DOHH2 (cell line): ENCODE results near the gene SMARCAL1.

Source experiments
- H3F3A ChIP-seq: fragments of 200-600 bp; sonication (generic), shearing (Covaris generic); 2 replicates; pipeline ENCODE4 v1.6.0; 2016; ENCODE audit warnings: antibody characterized with exemption, mild to moderate bottlenecking; ENCODE audit not compliant: control insufficient read depth, insufficient read depth
- H3K27ac ChIP-seq: fragments of 200-600 bp; sonication (generic); 2 replicates; pipeline ENCODE4 v1.5.1; 2014; ENCODE audit warnings: low read depth, mild to moderate bottlenecking, low read length, moderate library complexity
- H3K27me3 ChIP-seq: fragments of 200-600 bp; sonication (generic); 2 replicates; pipeline ENCODE4 v1.6.1; 2014; ENCODE audit warnings: mild to moderate bottlenecking, low read length, mixed read lengths; ENCODE audit not compliant: control insufficient read depth
- H3K36me3 ChIP-seq: fragments of 200-600 bp; sonication (generic); 2 replicates; pipeline ENCODE4 v1.6.1; 2014; ENCODE audit warnings: mild to moderate bottlenecking, low read length, moderate library complexity, mixed read lengths; ENCODE audit not compliant: control insufficient read depth
- H3K4me1 ChIP-seq: fragments of 200-600 bp; sonication (generic); 2 replicates; pipeline ENCODE4 v1.6.1; 2014; ENCODE audit warnings: mild to moderate bottlenecking, low read length, mixed read lengths; ENCODE audit not compliant: control insufficient read depth
- H3K4me2 ChIP-seq: fragments of 200-600 bp; sonication (generic); 2 replicates; pipeline ENCODE4 v1.6.0; 2014; ENCODE audit warnings: mild to moderate bottlenecking, low read length, moderate library complexity
- H3K4me3 ChIP-seq: fragments of 200-600 bp; sonication (generic); 2 replicates; pipeline ENCODE4 v1.5.1; 2014; ENCODE audit warnings: mild to moderate bottlenecking, low read length, mixed read lengths
- H3K79me2 ChIP-seq: fragments of 200-600 bp; sonication (generic); 2 replicates; pipeline ENCODE4 v1.6.1; 2014; ENCODE audit warnings: mild to moderate bottlenecking, low read length, mixed read lengths; ENCODE audit not compliant: control insufficient read depth
- H3K9me2 ChIP-seq: fragments of 200-600 bp; sonication (generic); replicated peaks from 2 replicates; pipeline ENCODE4 v1.6.1; 2014; ENCODE audit warnings: mild to moderate bottlenecking, low read length, mixed read lengths; ENCODE audit not compliant: control insufficient read depth
- H3K9me3 ChIP-seq: fragments of 200-600 bp; sonication (generic); 2 replicates; pipeline ENCODE4 v1.6.1; 2014; ENCODE audit warnings: antibody characterized with exemption, low read length, mixed read lengths; ENCODE audit not compliant: control insufficient read depth, insufficient read depth
- H4K20me1 ChIP-seq: fragments of 200-600 bp; sonication (generic); 2 replicates; pipeline ENCODE4 v1.6.0; 2014; ENCODE audit warnings: low read depth, mild to moderate bottlenecking, antibody characterized with exemption, low read length, moderate library complexity; ENCODE audit not compliant: control insufficient read depth, insufficient read depth
- EZH2phosphoT487 ChIP-seq: fragments of 200-600 bp; sonication (generic); IDR thresholded peaks from 2 replicates; pipeline ENCODE4 v1.6.1; 2017; ENCODE audit warnings: borderline replicate concordance, mild to moderate bottlenecking, antibody characterized with exemption, low read length, moderate library complexity, mixed read lengths
- TF ChIP-seq, protein P1 (sequence below): fragments of 200-600 bp; sonication (generic); IDR thresholded peaks from one replicate; pipeline ENCODE4 v1.5.1; 2014; ENCODE audit warnings: antibody characterized with exemption, mild to moderate bottlenecking, low read depth, low read length; ENCODE audit not compliant: poor library complexity, severe bottlenecking

The SMARCAL1 gene

DNA sequence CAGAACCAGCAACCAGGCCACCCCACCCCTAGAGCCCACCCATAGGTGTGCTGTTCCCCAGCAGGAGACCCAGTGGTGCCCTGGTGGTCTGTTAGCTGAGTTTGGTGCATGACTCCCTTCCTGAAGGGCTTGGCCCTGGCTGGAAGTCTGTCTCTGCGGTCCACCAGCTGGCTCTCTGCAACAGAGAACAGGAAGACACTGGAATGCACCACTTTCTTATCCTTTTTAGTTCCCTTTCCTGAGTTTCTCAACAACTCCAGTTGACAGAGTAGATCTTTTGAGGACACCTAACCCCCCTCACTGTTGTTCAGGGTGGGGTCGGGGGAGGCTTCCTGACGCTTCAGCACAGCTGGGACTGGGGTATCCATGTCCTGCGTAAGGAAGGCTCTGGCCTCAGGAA, 74.4 kb downstream of the SMARCAL1 start:
- TF ChIP-seq, protein P1, sequence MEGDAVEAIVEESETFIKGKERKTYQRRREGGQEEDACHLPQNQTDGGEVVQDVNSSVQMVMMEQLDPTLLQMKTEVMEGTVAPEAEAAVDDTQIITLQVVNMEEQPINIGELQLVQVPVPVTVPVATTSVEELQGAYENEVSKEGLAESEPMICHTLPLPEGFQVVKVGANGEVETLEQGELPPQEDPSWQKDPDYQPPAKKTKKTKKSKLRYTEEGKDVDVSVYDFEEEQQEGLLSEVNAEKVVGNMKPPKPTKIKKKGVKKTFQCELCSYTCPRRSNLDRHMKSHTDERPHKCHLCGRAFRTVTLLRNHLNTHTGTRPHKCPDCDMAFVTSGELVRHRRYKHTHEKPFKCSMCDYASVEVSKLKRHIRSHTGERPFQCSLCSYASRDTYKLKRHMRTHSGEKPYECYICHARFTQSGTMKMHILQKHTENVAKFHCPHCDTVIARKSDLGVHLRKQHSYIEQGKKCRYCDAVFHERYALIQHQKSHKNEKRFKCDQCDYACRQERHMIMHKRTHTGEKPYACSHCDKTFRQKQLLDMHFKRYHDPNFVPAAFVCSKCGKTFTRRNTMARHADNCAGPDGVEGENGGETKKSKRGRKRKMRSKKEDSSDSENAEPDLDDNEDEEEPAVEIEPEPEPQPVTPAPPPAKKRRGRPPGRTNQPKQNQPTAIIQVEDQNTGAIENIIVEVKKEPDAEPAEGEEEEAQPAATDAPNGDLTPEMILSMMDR, result no peak
- Histone ChIP-seq H4K20me1 (no peaks in the 10 kb centered on the region), H3K9me2 (no peaks in the 10 kb centered on the region), H3K36me3 (no peaks in the 10 kb centered on the region), H3K4me3 (no peak overlapping the region), H3K4me1 (peaks cover 20% of the 10 kb centered on the region), H3K79me2 (peaks cover 3% of the 10 kb centered on the region; the same call in 1 of the 2 replicates), H3F3A (peaks cover 12% of the 10 kb centered on the region), H3K27me3 (no peaks in the 10 kb centered on the region), H3K27ac (no peak overlapping the region), H3K4me2 (no peak overlapping the region), H3K9me3 (no peaks in the 10 kb centered on the region)

DNA sequence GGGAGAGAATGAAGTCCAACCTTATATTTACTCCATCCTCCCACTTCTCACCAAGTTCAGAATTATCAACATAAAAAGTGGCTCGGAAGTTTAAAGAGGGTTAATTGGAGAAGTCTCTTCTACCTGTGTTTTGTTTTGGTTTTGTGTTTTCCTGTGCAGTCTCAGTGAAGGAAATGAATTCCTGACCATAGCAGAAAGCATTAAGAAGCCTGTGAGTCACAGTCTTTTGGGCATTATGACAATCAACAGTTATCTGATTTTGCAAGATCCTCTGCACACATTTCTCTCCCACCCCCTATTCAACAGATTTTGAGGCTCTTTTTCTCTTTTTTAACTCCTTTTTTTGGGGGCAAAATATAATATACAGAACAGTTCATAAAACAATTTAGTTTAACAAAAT, 77.8 kb downstream of the SMARCAL1 start:
- TF ChIP-seq EZH2phosphoT487, result no peak
- TF ChIP-seq, protein P1, result no peak
- Histone ChIP-seq H3F3A (peaks cover 35% of the 10 kb centered on the region), H4K20me1 (no peaks in the 10 kb centered on the region), H3K27ac (no peak overlapping the region), H3K27me3 (no peaks in the 10 kb centered on the region), H3K79me2 (peaks cover 9% of the 10 kb centered on the region), H3K9me3 (no peaks in the 10 kb centered on the region), H3K4me2 (no peak overlapping the region), H3K9me2 (no peaks in the 10 kb centered on the region), H3K36me3 (peaks cover 4% of the 10 kb centered on the region; the same call in 1 of the 2 replicates), H3K4me3 (no peak overlapping the region), H3K4me1 (peaks cover 53% of the 10 kb centered on the region)

DNA sequence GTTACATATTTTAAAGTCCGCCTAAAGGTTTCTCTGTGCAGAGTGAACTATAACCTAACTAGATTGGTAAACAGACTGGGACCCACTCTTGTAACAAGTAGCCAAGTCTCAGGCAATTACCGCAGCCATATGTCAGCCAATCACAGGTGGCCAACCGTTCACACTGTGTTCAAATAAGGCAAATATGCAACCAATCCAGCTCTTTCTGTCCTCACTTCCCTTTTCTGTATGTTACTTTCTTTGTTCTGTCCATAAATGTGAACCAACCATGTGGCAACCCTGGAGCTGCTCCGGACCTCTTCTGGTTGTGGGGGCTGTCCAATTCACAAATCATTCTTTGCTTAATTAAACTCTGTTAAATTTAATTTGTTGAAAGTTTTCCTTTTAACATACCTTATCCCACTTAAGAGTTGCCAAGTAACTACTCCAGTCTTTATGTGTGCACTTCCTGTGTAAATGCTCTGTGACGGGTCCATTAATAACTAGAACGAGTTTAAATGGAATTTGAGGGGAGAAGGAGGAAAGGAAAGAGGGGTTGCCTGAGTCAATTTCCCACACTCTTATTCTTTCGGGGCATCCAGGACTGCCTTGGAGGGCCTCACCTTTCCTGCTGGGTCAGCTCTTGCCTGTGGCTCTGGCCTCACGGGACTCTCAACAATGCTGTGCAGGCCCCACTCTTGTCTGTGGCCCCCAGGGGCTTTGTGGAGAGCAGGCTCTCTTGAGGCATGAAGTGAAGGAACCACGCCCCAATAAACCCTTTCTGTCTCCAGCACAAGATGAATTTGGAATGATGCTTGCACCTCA, 79.7 kb downstream of the SMARCAL1 start:
- H3K79me2 ChIP-seq, result peaks cover 27% of the 10 kb centered on the region
- peak overlapping the region; percentile 83 for H3K4me2 ChIP-seq
- H3K36me3 ChIP-seq, result peaks cover 4% of the 10 kb centered on the region; the same call in 1 of the 2 replicates
- H3K9me2 ChIP-seq, result no peaks in the 10 kb centered on the region
- H3K4me1 ChIP-seq, result peaks cover 72% of the 10 kb centered on the region
- H3F3A ChIP-seq, result peaks cover 35% of the 10 kb centered on the region
- H4K20me1 ChIP-seq, result no peaks in the 10 kb centered on the region
- H3K27ac ChIP-seq, result peak overlapping the region; percentile 96
- H3K9me3 ChIP-seq, result no peaks in the 10 kb centered on the region
- peak overlapping the region; percentile 66 for H3K4me3 ChIP-seq
- H3K27me3 ChIP-seq, result no peaks in the 10 kb centered on the region
- TF ChIP-seq, protein P1, result no peak
- no peak for TF ChIP-seq EZH2phosphoT487
